Measurements from ENCODE around the gene TRAPPC2L. TPM values are rescaled to one million over a fixed set of nuclear protein-coding genes. Genes with fewer than 3 reads are reported as not detected.
A peak's percentile ranks its signal among the peaks of the same experiment; 100 is the strongest.

The TRAPPC2L gene
- total RNA-seq, 1 experiment from 2014 or later, result 82.0 TPM

DNA sequence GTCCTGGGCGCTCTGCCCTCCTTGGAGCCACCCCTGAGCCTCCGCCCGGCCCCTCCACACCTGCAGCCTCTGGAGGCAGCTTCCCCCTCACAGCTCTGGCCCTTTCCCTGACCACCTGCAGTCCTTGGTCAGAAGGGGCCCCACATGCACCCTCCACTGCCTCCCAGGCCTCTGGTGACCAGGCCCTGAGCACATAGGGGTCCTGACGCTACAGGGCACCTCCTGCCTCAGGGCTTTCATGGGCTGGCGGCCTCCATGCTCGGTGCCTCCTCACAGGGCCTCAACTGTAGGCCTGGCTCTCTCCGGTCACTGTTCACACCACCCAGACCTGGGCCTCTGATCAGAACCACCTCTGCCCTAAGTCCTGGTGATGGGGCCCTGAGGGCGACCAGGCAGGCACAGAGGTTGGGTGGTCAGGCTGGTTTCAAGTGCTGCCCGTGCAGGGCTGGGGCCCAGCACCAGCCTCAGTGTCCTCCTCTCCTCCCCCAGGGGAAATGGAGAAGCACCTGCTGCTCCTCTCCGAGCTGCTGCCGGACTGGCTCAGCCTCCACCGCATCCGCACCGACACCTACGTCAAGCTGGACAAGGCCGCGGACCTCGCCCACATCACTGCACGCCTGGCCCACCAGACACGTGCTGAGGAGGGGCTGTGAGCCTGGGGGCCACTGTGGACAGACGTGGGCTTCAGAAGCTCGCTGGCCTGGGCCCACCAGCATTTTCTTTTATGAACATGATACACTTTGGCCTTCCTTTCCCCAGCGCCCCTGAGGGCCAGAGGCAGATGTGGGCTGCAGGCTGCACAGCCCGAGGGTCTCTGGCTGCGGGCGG, 49.1 kb upstream of the TRAPPC2L start:
- H3K27ac Mint-ChIP-seq, result peak overlapping the region; percentile 72; the same call in 1 of the 2 replicates
- DNase-seq (ENCODE audit: low spot score) (no peak), ATAC-seq (no peak)
- no peaks in the 10 kb centered on the region for H3K9me3 Mint-ChIP-seq
- H3K27me3 Mint-ChIP-seq (ENCODE audit: low read depth), result no peaks in the 10 kb centered on the region
- ChIA-PET CTCF (interaction anchor here (1.4 to 5.7 kb wide), 3 partner anchors 24 to 70 kb away, joined by 3 to 34 read pairs (median 9); no protein-coding TSS in a partner anchor), POLR2A (interaction anchor here (0.6 kb wide), 2 partner anchors 322 to 892 kb away, joined by 3 to 5 read pairs; no protein-coding TSS in a partner anchor)
- TF ChIP-seq ZNF121 (CRISPR knock-in tag; IDR thresholded peaks at IDR 0.05) (no peak), ZNF423 (CRISPR knock-in tag; IDR thresholded peaks at IDR 0.05) (no peak), TEAD1 (CRISPR knock-in tag; IDR thresholded peaks at IDR 0.05) (peak; percentile 48; the same call in 1 of the 2 replicates), NR3C1 (CRISPR knock-in tag; conservative IDR thresholded peaks at IDR 0.05; ENCODE audit: low read depth) (no peak), GABPB1 (CRISPR knock-in tag; IDR thresholded peaks at IDR 0.05) (no peak), PRRX2 (CRISPR knock-in tag; IDR thresholded peaks at IDR 0.05) (peak; percentile 32; the same call in 1 of the 2 replicates), KAT7 (CRISPR knock-in tag; IDR thresholded peaks at IDR 0.05; ENCODE audit: borderline replicate concordance) (no peak), RELA (CRISPR knock-in tag; IDR thresholded peaks at IDR 0.05; ENCODE audit: borderline replicate concordance) (peak; percentile 57; the same call in 1 of the 2 replicates), ZSCAN18 (CRISPR knock-in tag; IDR thresholded peaks at IDR 0.05) (no peak), MYBL2 (CRISPR knock-in tag; IDR thresholded peaks at IDR 0.05) (0 out of 2 replicates have a peak, but pooled peaks have one; percentile 21), CREM (CRISPR knock-in tag; IDR thresholded peaks at IDR 0.05) (peak; percentile 56; the same call in 1 of the 2 replicates), ATF1 (CRISPR knock-in tag; IDR thresholded peaks at IDR 0.05) (0 out of 2 replicates have a peak, but pooled peaks have one; percentile 36), NR2C2 (CRISPR knock-in tag; IDR thresholded peaks at IDR 0.05) (no peak), TCF7 (CRISPR knock-in tag; IDR thresholded peaks at IDR 0.05; ENCODE audit: low read depth) (0 out of 2 replicates have a peak, but pooled peaks have one; percentile 32), RORB (CRISPR knock-in tag; IDR thresholded peaks at IDR 0.05) (no peak), CREB1 (CRISPR knock-in tag; IDR thresholded peaks at IDR 0.05) (peak; percentile 40; the same call in 1 of the 2 replicates), EMX1 (CRISPR knock-in tag; IDR thresholded peaks at IDR 0.05) (no peak), ZNF671 (CRISPR knock-in tag; IDR thresholded peaks at IDR 0.05) (no peak), TEAD4 (CRISPR knock-in tag; IDR thresholded peaks at IDR 0.05) (no peak), FOXP1 (CRISPR knock-in tag; IDR thresholded peaks at IDR 0.05; ENCODE audit: borderline replicate concordance) (0 out of 2 replicates have a peak, but pooled peaks have one; percentile 41)
- TF ChIP-seq, protein P1, sequence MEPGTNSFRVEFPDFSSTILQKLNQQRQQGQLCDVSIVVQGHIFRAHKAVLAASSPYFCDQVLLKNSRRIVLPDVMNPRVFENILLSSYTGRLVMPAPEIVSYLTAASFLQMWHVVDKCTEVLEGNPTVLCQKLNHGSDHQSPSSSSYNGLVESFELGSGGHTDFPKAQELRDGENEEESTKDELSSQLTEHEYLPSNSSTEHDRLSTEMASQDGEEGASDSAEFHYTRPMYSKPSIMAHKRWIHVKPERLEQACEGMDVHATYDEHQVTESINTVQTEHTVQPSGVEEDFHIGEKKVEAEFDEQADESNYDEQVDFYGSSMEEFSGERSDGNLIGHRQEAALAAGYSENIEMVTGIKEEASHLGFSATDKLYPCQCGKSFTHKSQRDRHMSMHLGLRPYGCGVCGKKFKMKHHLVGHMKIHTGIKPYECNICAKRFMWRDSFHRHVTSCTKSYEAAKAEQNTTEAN (CRISPR knock-in tag; IDR thresholded peaks at IDR 0.05), result no peak
- H3K4me3 Mint-ChIP-seq, result no peak overlapping the region
- H3K36me3 Mint-ChIP-seq, result peaks cover 39% of the 10 kb centered on the region
- peaks cover 11% of the 10 kb centered on the region for H3K4me1 Mint-ChIP-seq

- no peaks in the 10 kb centered on the region for H3K9me3 Mint-ChIP-seq
- H3K27ac Mint-ChIP-seq, result peak overlapping the region; percentile 81
- no peak overlapping the region; the same call in 1 of the 2 replicates for H3K4me3 Mint-ChIP-seq
- DNase-seq (ENCODE audit: low spot score), result no peak
- H3K27me3 Mint-ChIP-seq (ENCODE audit: low read depth), result no peaks in the 10 kb centered on the region
- peaks cover 39% of the 10 kb centered on the region for H3K36me3 Mint-ChIP-seq
- 0 out of 2 replicates have a peak, but pooled peaks have one; percentile 1 for TF ChIP-seq ZNF232 (CRISPR knock-in tag; IDR thresholded peaks at IDR 0.05)
- peak; percentile 43; the same call in 1 of the 2 replicates for TF ChIP-seq CREB1 (CRISPR knock-in tag; IDR thresholded peaks at IDR 0.05)
- TF ChIP-seq ZBTB21 (CRISPR knock-in tag; IDR thresholded peaks at IDR 0.05; ENCODE audit: borderline replicate concordance), result no peak
- TF ChIP-seq, protein P2, sequence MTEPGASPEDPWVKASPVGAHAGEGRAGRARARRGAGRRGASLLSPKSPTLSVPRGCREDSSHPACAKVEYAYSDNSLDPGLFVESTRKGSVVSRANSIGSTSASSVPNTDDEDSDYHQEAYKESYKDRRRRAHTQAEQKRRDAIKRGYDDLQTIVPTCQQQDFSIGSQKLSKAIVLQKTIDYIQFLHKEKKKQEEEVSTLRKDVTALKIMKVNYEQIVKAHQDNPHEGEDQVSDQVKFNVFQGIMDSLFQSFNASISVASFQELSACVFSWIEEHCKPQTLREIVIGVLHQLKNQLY (CRISPR knock-in tag; IDR thresholded peaks at IDR 0.05), result 0 out of 2 replicates have a peak, but pooled peaks have one; percentile 64
- TF ChIP-seq, protein P3, sequence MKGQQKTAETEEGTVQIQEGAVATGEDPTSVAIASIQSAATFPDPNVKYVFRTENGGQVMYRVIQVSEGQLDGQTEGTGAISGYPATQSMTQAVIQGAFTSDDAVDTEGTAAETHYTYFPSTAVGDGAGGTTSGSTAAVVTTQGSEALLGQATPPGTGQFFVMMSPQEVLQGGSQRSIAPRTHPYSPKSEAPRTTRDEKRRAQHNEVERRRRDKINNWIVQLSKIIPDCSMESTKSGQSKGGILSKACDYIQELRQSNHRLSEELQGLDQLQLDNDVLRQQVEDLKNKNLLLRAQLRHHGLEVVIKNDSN (CRISPR knock-in tag; IDR thresholded peaks at IDR 0.05), result peak; percentile 10; the same call in 1 of the 2 replicates
- TF ChIP-seq ARID4B (CRISPR knock-in tag; IDR thresholded peaks at IDR 0.05; ENCODE audit: borderline replicate concordance), result 0 out of 2 replicates have a peak, but pooled peaks have one; percentile 31
- H3K4me1 Mint-ChIP-seq, result peaks cover 14% of the 10 kb centered on the region
- CTCF ChIA-PET, result interaction anchor here (1.0 to 5.7 kb wide), 6 partner anchors 25 to 358 kb away, joined by 3 to 47 read pairs (median 7); no protein-coding TSS in a partner anchor
- POLR2A ChIA-PET, result interaction anchor here (0.8 to 2.2 kb wide), 5 partner anchors 25 to 72 kb away, joined by 3 to 5 read pairs (median 3); no protein-coding TSS in a partner anchor
- no peak for ATAC-seq
These were observed 47.8 kb upstream of the TRAPPC2L start for GRCh38 chr16:88809068-88809675.

Data from WTC11 (cell line).